Neural crest cell (in vitro differentiated cells): ENCODE data around the gene TFAP2E. TPM values are rescaled to one million over a fixed set of nuclear protein-coding genes. Genes with fewer than 3 reads are reported as not detected.

ENCODE experiments used
- DNase-seq: peaks from one replicate; pipeline ENCODE4 v3.0.0; 2021; ENCODE audit warnings: low read depth, mixed read lengths, low spot score
- H3K27ac Mint-ChIP-seq: one replicate; pipeline ENCODE4 v1.8.0; 2021; ENCODE audit warnings: mild to moderate bottlenecking, mixed read lengths; ENCODE audit not compliant: unreplicated experiment
- H3K27me3 Mint-ChIP-seq: 2 replicates; pipeline ENCODE4 v1.8.0; 2021; ENCODE audit warnings: low read depth, mild to moderate bottlenecking, mixed read lengths
- H3K36me3 Mint-ChIP-seq: 2 replicates; pipeline ENCODE4 v1.8.0; 2021; ENCODE audit warnings: low read depth, mild to moderate bottlenecking, mixed read lengths
- H3K4me1 Mint-ChIP-seq: 2 replicates; pipeline ENCODE4 v1.8.0; 2021; ENCODE audit warnings: mixed read lengths
- H3K4me3 Mint-ChIP-seq: one replicate; pipeline ENCODE4 v1.8.0; 2021; ENCODE audit warnings: mild to moderate bottlenecking, mixed read lengths
- H3K9me3 Mint-ChIP-seq: 2 replicates; pipeline ENCODE4 v1.8.0; 2021; ENCODE audit warnings: mixed read lengths
- CTCF ChIP-seq: fragments of 200-600 bp; sonication (generic); conservative IDR thresholded peaks from 2 replicates; pipeline ENCODE4 v1.5.0; 2021; ENCODE audit warnings: antibody characterized with exemption, mild to moderate bottlenecking
- total RNA-seq: library from RNA; stranded (reverse); gene quantifications from 2 replicates; pipeline ENCODE4 v1.2.1, GENCODE V29; 2021

Gene TFAP2E
- total RNA-seq, 1 donor from 2014 or later: 0.61 TPM

GRCh38 chr1:35591211-35591610 is 18.1 kb downstream of the TFAP2E start:
- H3K36me3 Mint-ChIP-seq: peaks cover 3% of the 10 kb centered on the region
- peaks cover 4% of the 10 kb centered on the region for H3K4me1 Mint-ChIP-seq
- no peaks in the 10 kb centered on the region for H3K9me3 Mint-ChIP-seq
- no peak overlapping the region for H3K4me3 Mint-ChIP-seq
- H3K27ac Mint-ChIP-seq: peak overlapping the region; percentile 8
- no peak for TF ChIP-seq CTCF
- DNase-seq: no peak
- no peaks in the 10 kb centered on the region for H3K27me3 Mint-ChIP-seq

- H3K9me3 Mint-ChIP-seq: no peaks in the 10 kb centered on the region
- H3K4me3 Mint-ChIP-seq: no peak overlapping the region
- no peak for TF ChIP-seq CTCF
- no peaks in the 10 kb centered on the region for H3K27me3 Mint-ChIP-seq
- H3K36me3 Mint-ChIP-seq: peaks cover 3% of the 10 kb centered on the region
- H3K27ac Mint-ChIP-seq: no peak overlapping the region
- peaks cover 4% of the 10 kb centered on the region for H3K4me1 Mint-ChIP-seq
- DNase-seq: no peak
Measured at GRCh38 chr1:35592991-35593769, 20.1 kb downstream of the TFAP2E start.

- TF ChIP-seq CTCF: no peak
- H3K4me3 Mint-ChIP-seq: no peak overlapping the region
- peaks cover 3% of the 10 kb centered on the region for H3K36me3 Mint-ChIP-seq
- H3K27me3 Mint-ChIP-seq: no peaks in the 10 kb centered on the region
- H3K27ac Mint-ChIP-seq: no peak overlapping the region
- peaks cover 11% of the 10 kb centered on the region for H3K4me1 Mint-ChIP-seq
- no peak for DNase-seq
- no peaks in the 10 kb centered on the region for H3K9me3 Mint-ChIP-seq
Measured at GRCh38 chr1:35594005-35594760, 21.1 kb downstream of the TFAP2E start.

- H3K4me1 Mint-ChIP-seq: peaks cover 15% of the 10 kb centered on the region
- H3K4me3 Mint-ChIP-seq: no peak overlapping the region
- no peak overlapping the region for H3K27ac Mint-ChIP-seq
- H3K27me3 Mint-ChIP-seq: no peaks in the 10 kb centered on the region
- no peak for TF ChIP-seq CTCF
- H3K36me3 Mint-ChIP-seq: peaks cover 6% of the 10 kb centered on the region
- H3K9me3 Mint-ChIP-seq: no peaks in the 10 kb centered on the region
- no peak for DNase-seq
Measured at GRCh38 chr1:35595684-35596083, 22.6 kb downstream of the TFAP2E start.

GRCh38 chr1:35597870-35598269 is 24.8 kb downstream of the TFAP2E start:
- Mint-ChIP-seq H3K27me3 (no peaks in the 10 kb centered on the region), H3K4me3 (no peak overlapping the region), H3K4me1 (peaks cover 15% of the 10 kb centered on the region), H3K27ac (no peak overlapping the region), H3K9me3 (no peaks in the 10 kb centered on the region), H3K36me3 (peaks cover 3% of the 10 kb centered on the region)
- DNase-seq: no peak
- TF ChIP-seq CTCF: no peak
